Measurements from ENCODE around the gene TMEM119. TPM values are rescaled to one million over a fixed set of nuclear protein-coding genes. Genes with fewer than 3 reads are reported as not detected.

TMEM119 gene
- total and polyA plus RNA-seq, 2 of the 13 experiments (the other 11 are each of a cell fraction or from before 2014, with no cell fraction given): not detected

- TF ChIP-seq DMAP1 (CRISPR knock-in tag; IDR thresholded peaks at IDR 0.05) (peak; percentile 25; the same call in 1 of the 2 replicates), ZNF550 (CRISPR knock-in tag; IDR thresholded peaks at IDR 0.05; ENCODE audit: borderline replicate concordance) (no peak), KDM6A (CRISPR knock-in tag; IDR thresholded peaks at IDR 0.05; ENCODE audit: low read depth) (no peak), MED13 (CRISPR knock-in tag; IDR thresholded peaks at IDR 0.05) (no peak), ZBTB49 (CRISPR knock-in tag; IDR thresholded peaks at IDR 0.05; ENCODE audit: borderline replicate concordance) (no peak), UBTF (CRISPR knock-in tag; IDR thresholded peaks at IDR 0.05) (no peak), SP1 (IDR thresholded peaks at IDR 0.05) (no peak), SP1 (CRISPR knock-in tag; IDR thresholded peaks at IDR 0.05) (no peak), MYPOP (CRISPR knock-in tag; IDR thresholded peaks at IDR 0.05) (no peak), MEF2D (CRISPR knock-in tag; IDR thresholded peaks at IDR 0.05) (no peak), ZFP36L1 (CRISPR knock-in tag; IDR thresholded peaks at IDR 0.05) (no peak), TMF1 (CRISPR knock-in tag; IDR thresholded peaks at IDR 0.05; ENCODE audit: low read depth) (no peak), ZNF280B (CRISPR knock-in tag; IDR thresholded peaks at IDR 0.05; ENCODE audit: borderline replicate concordance) (no peak), NAIF1 (CRISPR knock-in tag; IDR thresholded peaks at IDR 0.05; ENCODE audit: borderline replicate concordance) (no peak), ETV5 (CRISPR knock-in tag; IDR thresholded peaks at IDR 0.05; ENCODE audit: borderline replicate concordance) (no peak), PCBP2 (optimal IDR thresholded peaks at IDR 0.05; ENCODE audit: low read depth, low read length, poor library complexity, severe bottlenecking) (no peak), ZFX (CRISPR knock-in tag; IDR thresholded peaks at IDR 0.05; ENCODE audit: low read depth) (no peak; the same call in 1 of the 2 replicates), ZNF879 (CRISPR knock-in tag; IDR thresholded peaks at IDR 0.05) (no peak), ZKSCAN8 (CRISPR knock-in tag; IDR thresholded peaks at IDR 0.05; ENCODE audit: borderline replicate concordance) (0 out of 2 replicates have a peak, but pooled peaks have one; percentile 36), TAF15 (IDR thresholded peaks at IDR 0.05; ENCODE audit: low read depth, low read length, poor library complexity, severe bottlenecking) (no peak), GLMP (CRISPR knock-in tag; IDR thresholded peaks at IDR 0.05; ENCODE audit: borderline replicate concordance) (no peak), U2AF1 (optimal IDR thresholded peaks at IDR 0.05; ENCODE audit: low read depth, low read length) (no peak), SUZ12 (IDR thresholded peaks at IDR 0.05; ENCODE audit: low read depth, low read length) (no peak)
Measured at GRCh38 chr12:108563136-108563803, 34.6 kb downstream of the TMEM119 start (continued).
